Suprapubic skin (tissue), 3 donors: ENCODE measurements around the gene TPRA1.

Source experiments
- CTCF ChIP-seq, 2 donors: fragments of 200-600 bp in 1 of 2; fragments of 450-650 bp in 1 of 2; sonication (generic) in 1 of 2; IDR thresholded peaks; one replicate each; pipeline ENCODE4 v1.5.1; 2016 to 2019; ENCODE audit warnings: antibody characterized with exemption in 2 of 2, mild to moderate bottlenecking in 1 of 2, moderate library complexity in 1 of 2
- EP300 ChIP-seq: sonication (generic); formaldehyde crosslinking; IDR thresholded peaks from one replicate; pipeline ENCODE4 v1.6.1; 2017; ENCODE audit warnings: antibody characterized with exemption

GRCh38 chr3:127615631-127616305 lies 25.2 kb upstream of the TPRA1 start:
- TF ChIP-seq EP300 = no peak
- no peak for TF ChIP-seq CTCF (IDR thresholded peaks at IDR 0.05)
